ENCODE data around the gene PRKN.

The PRKN gene

GRCh38 chr6:162229093-162229492, 498.5 kb downstream of the PRKN start:
- no peak for ATAC-seq
- TF ChIP-seq RARB (CRISPR knock-in tag; IDR thresholded peaks at IDR 0.05) (no peak), OSR1 (CRISPR knock-in tag; IDR thresholded peaks at IDR 0.05) (no peak), ZC3H10 (CRISPR knock-in tag; IDR thresholded peaks at IDR 0.05) (no peak), TCF4 (CRISPR knock-in tag; IDR thresholded peaks at IDR 0.05; ENCODE audit: borderline replicate concordance) (no peak), GLIS3 (CRISPR knock-in tag; IDR thresholded peaks at IDR 0.05) (no peak), ZNF8 (CRISPR knock-in tag; IDR thresholded peaks at IDR 0.05) (no peak), ESRRG (CRISPR knock-in tag; IDR thresholded peaks at IDR 0.05) (no peak), ZNF70 (CRISPR knock-in tag; IDR thresholded peaks at IDR 0.05) (no peak), TSHZ2 (CRISPR knock-in tag; IDR thresholded peaks at IDR 0.05) (no peak), ZFP3 (CRISPR knock-in tag; IDR thresholded peaks at IDR 0.05) (no peak), PPARA (CRISPR knock-in tag; IDR thresholded peaks at IDR 0.05; ENCODE audit: borderline replicate concordance) (no peak), PATZ1 (CRISPR knock-in tag; IDR thresholded peaks at IDR 0.05; ENCODE audit: borderline replicate concordance) (no peak), CSRNP3 (CRISPR knock-in tag; IDR thresholded peaks at IDR 0.05) (no peak), BACH2 (CRISPR knock-in tag; IDR thresholded peaks at IDR 0.05; ENCODE audit: borderline replicate concordance) (no peak), SNAI2 (CRISPR knock-in tag; IDR thresholded peaks at IDR 0.05) (no peak), TOX (CRISPR knock-in tag; IDR thresholded peaks at IDR 0.05; ENCODE audit: borderline replicate concordance) (no peak), ARNTL (CRISPR knock-in tag; IDR thresholded peaks at IDR 0.05; ENCODE audit: borderline replicate concordance, low read depth) (no peak), CSDC2 (CRISPR knock-in tag; IDR thresholded peaks at IDR 0.05) (no peak)

GRCh38 chr6:162226803-162227202, 500.8 kb downstream of the PRKN start:
- TF ChIP-seq CSRNP3 (CRISPR knock-in tag; IDR thresholded peaks at IDR 0.05) (no peak), CSDC2 (CRISPR knock-in tag; IDR thresholded peaks at IDR 0.05) (no peak), SNAI2 (CRISPR knock-in tag; IDR thresholded peaks at IDR 0.05) (no peak), ZFP30 (CRISPR knock-in tag; IDR thresholded peaks at IDR 0.05) (no peak), OSR1 (CRISPR knock-in tag; IDR thresholded peaks at IDR 0.05) (no peak), ARNTL (CRISPR knock-in tag; IDR thresholded peaks at IDR 0.05; ENCODE audit: borderline replicate concordance, low read depth) (no peak), CREB5 (CRISPR knock-in tag; IDR thresholded peaks at IDR 0.05; ENCODE audit: low read depth) (no peak), TSHZ2 (CRISPR knock-in tag; IDR thresholded peaks at IDR 0.05) (no peak), BACH2 (CRISPR knock-in tag; IDR thresholded peaks at IDR 0.05; ENCODE audit: borderline replicate concordance) (no peak), GLIS3 (CRISPR knock-in tag; IDR thresholded peaks at IDR 0.05) (no peak), ZNF70 (CRISPR knock-in tag; IDR thresholded peaks at IDR 0.05) (no peak), TCF4 (CRISPR knock-in tag; IDR thresholded peaks at IDR 0.05; ENCODE audit: borderline replicate concordance) (no peak), ZNF565 (CRISPR knock-in tag; conservative IDR thresholded peaks at IDR 0.05; ENCODE audit: low read depth) (no peak), ZC3H10 (CRISPR knock-in tag; IDR thresholded peaks at IDR 0.05) (no peak), POU6F1 (CRISPR knock-in tag; IDR thresholded peaks at IDR 0.05; ENCODE audit: borderline replicate concordance, low read depth) (no peak), ZNF8 (CRISPR knock-in tag; IDR thresholded peaks at IDR 0.05) (no peak), ESRRG (CRISPR knock-in tag; IDR thresholded peaks at IDR 0.05) (no peak), PATZ1 (CRISPR knock-in tag; IDR thresholded peaks at IDR 0.05; ENCODE audit: borderline replicate concordance) (no peak), ZFP3 (CRISPR knock-in tag; IDR thresholded peaks at IDR 0.05) (no peak)
- no peak for ATAC-seq

Data from SK-N-SH treated with all-trans-retinoic acid at 6 μM for 48 hours (cell line).